A549 (cell line): ENCODE results near the gene HOXB1. TPM values are rescaled to one million over a fixed set of nuclear protein-coding genes. Genes with fewer than 3 reads are reported as not detected.

ENCODE experiments used
- ATAC-seq, 2 experiments: fragments of 200-7000 bp in 1 of 2; fragments of >200 bp in 1 of 2; cut with Nextera tagmentation in 1 of 2; cut with Tn5 transposase in 1 of 2; 3 replicates each; pipeline versions ENCODE4 v1.8.0 to v1.9.1; 2018 to 2020; ENCODE audit warnings: mild to moderate bottlenecking in 1 of 2, moderate library complexity in 1 of 2
- CTCF ChIA-PET: fragments of 300-600 bp; sonication (Branson Sonifier 250); formaldehyde crosslinking; extraction: SDS; loops from one replicate; lab custom pipeline; 2021; ENCODE audit warnings: antibody characterized with exemption, inconsistent platforms; lab: Yijun Ruan, JAX
- POLR2A ChIA-PET: fragments of 350-600 bp; formaldehyde crosslinking; extraction: SDS; loops from one replicate; lab custom pipeline; 2021; ENCODE audit warnings: antibody characterized with exemption, inconsistent platforms; lab: Yijun Ruan, JAX
- DNase-seq, 2 experiments: peaks; one replicate each; pipeline versions ENCODE4 v3.0.0 to v3.0.0-alpha.2; 2011 to 2016; ENCODE audit warnings: low read depth in 1 of 2, low spot score in 1 of 2
- FAIRE-seq: peaks from 2 replicates; lab custom pipeline; 2011; peaks lifted over from hg19 to GRCh38; lab: Jason Lieb, UNC
- H3K27ac ChIP-seq, 2 experiments: fragments of >200 bp; sonication (Bioruptor Twin); formaldehyde crosslinking; 3 replicates each; pipeline ENCODE4 v1.5.1; 2016 to 2017
- H3K4me1 ChIP-seq: fragments of >200 bp; sonication (Bioruptor Twin); formaldehyde crosslinking; 3 replicates; pipeline ENCODE4 v1.6.1; 2016
- H3K4me2 ChIP-seq: fragments of >200 bp; sonication (Bioruptor Twin); formaldehyde crosslinking; 3 replicates; pipeline ENCODE4 v1.6.1; 2016
- H3K4me3 ChIP-seq: fragments of >200 bp; sonication (Bioruptor Twin); formaldehyde crosslinking; 3 replicates; pipeline ENCODE4 v1.5.1; 2016
- H3K9me3 ChIP-seq: fragments of >200 bp; sonication (Bioruptor Twin); formaldehyde crosslinking; 3 replicates; pipeline ENCODE4 v1.6.1; 2016
- CTCF ChIP-seq: fragments of >200 bp; sonication (Bioruptor Twin); formaldehyde crosslinking; IDR thresholded peaks from 3 replicates; pipeline ENCODE4 v1.5.1; 2016
- EP300 ChIP-seq, 2 experiments: fragments of >200 bp; sonication (Bioruptor Twin); formaldehyde crosslinking; IDR thresholded peaks; 2 replicates in 1 of 2; 3 replicates in 1 of 2; pipeline ENCODE4 v1.6.1; 2016 to 2017
- ESRRA ChIP-seq: fragments of 150-350 bp; IDR thresholded peaks from 2 replicates; pipeline ENCODE4 v1.6.1; 2014; ENCODE audit warnings: mild to moderate bottlenecking, low read length, borderline replicate concordance
- FOSL2 ChIP-seq, 2 experiments: fragments of 450-650 bp in 1 of 2; fragments of >200 bp in 1 of 2; sonication (Bioruptor Twin) in 1 of 2; formaldehyde crosslinking; IDR thresholded peaks; 2 replicates each; pipeline versions ENCODE4 v1.5.0 to v1.6.1; 2016 to 2020; ENCODE audit warnings: mild to moderate bottlenecking in 1 of 2, moderate library complexity in 1 of 2
- FOXS1 ChIP-seq: fragments of 250-450 bp; sonication (Bioruptor Pico); IDR thresholded peaks from 2 replicates; pipeline ENCODE4 v1.5.0; 2020; ENCODE audit warnings: mild to moderate bottlenecking, moderate library complexity
- GATA3 ChIP-seq: IDR thresholded peaks from 2 replicates; pipeline ENCODE4 v1.6.1; 2012; ENCODE audit warnings: borderline replicate concordance
- HES2 ChIP-seq: fragments of >200 bp; sonication (Bioruptor Twin); formaldehyde crosslinking; IDR thresholded peaks from 2 replicates; pipeline ENCODE4 v1.6.1; 2016
- HOXA7 ChIP-seq: fragments of 250-450 bp; sonication (Bioruptor Pico); IDR thresholded peaks from 2 replicates; pipeline ENCODE4 v1.5.0; 2020; ENCODE audit warnings: mild to moderate bottlenecking, moderate library complexity
- HOXB5 ChIP-seq: fragments of 250-450 bp; sonication (Bioruptor Pico); IDR thresholded peaks from 2 replicates; pipeline ENCODE4 v1.5.0; 2020; ENCODE audit warnings: mild to moderate bottlenecking, moderate library complexity
- KDM1A ChIP-seq: fragments of 200-600 bp; sonication (generic); IDR thresholded peaks from 2 replicates; pipeline ENCODE4 v1.6.1; 2016; ENCODE audit warnings: low read depth, mild to moderate bottlenecking
- MAFK ChIP-seq: fragments of 450-650 bp; IDR thresholded peaks from 2 replicates; pipeline ENCODE4 v1.6.1; 2014; ENCODE audit not compliant: partially characterized antibody
- MAX ChIP-seq: IDR thresholded peaks from 2 replicates; pipeline ENCODE4 v1.6.1; 2012
- POLR2A ChIP-seq: IDR thresholded peaks from 2 replicates; pipeline ENCODE4 v1.6.1; 2012; ENCODE audit warnings: mild to moderate bottlenecking, low read length
- POLR2AphosphoS2 ChIP-seq: conservative IDR thresholded peaks from 2 replicates; pipeline ENCODE4 v1.6.1; 2012; ENCODE audit warnings: low read length, improper control_type of control experiment, inconsistent platforms
- RAD21 ChIP-seq, 2 experiments: fragments of >200 bp in 1 of 2; sonication (Bioruptor Twin) in 1 of 2; formaldehyde crosslinking in 1 of 2; IDR thresholded peaks in 1 of 2; conservative IDR thresholded peaks in 1 of 2; 2 replicates in 1 of 2; 3 replicates in 1 of 2; pipeline ENCODE4 v1.6.1; 2012 to 2018; ENCODE audit warnings: inconsistent platforms in 1 of 2
- RARB ChIP-seq: fragments of 250-450 bp; sonication (Bioruptor Pico); IDR thresholded peaks from 2 replicates; pipeline ENCODE4 v1.8.0; 2021; ENCODE audit warnings: mild to moderate bottlenecking, moderate library complexity
- RFX5 ChIP-seq: fragments of 450-650 bp; IDR thresholded peaks from 2 replicates; pipeline ENCODE4 v1.7.1; 2014; ENCODE audit warnings: antibody characterized with exemption, mild to moderate bottlenecking, moderate library complexity
- RNF2 ChIP-seq: fragments of 200-600 bp; sonication (generic); IDR thresholded peaks from 2 replicates; pipeline ENCODE4 v1.6.1; 2016; ENCODE audit warnings: low read depth, mild to moderate bottlenecking, antibody characterized with exemption, moderate library complexity, borderline replicate concordance
- SMC3 ChIP-seq: fragments of >200 bp; sonication (Bioruptor Twin); formaldehyde crosslinking; IDR thresholded peaks from 3 replicates; pipeline ENCODE4 v1.6.1; 2018; ENCODE audit warnings: inconsistent platforms
- ZNF302 ChIP-seq: fragments of 250-450 bp; sonication (Bioruptor Pico); IDR thresholded peaks from 2 replicates; pipeline ENCODE4 v1.9.0; 2021; ENCODE audit warnings: inconsistent platforms, mild to moderate bottlenecking, moderate library complexity
- WGBS: methylation state at CpG from one replicate; pipeline ENCODE4 v1.1.6; 2017; ENCODE audit errors: missing lambda C conversion rate; 5-methylcytosine and 5-hydroxymethylcytosine counted together
- polyA plus RNA-seq, 4 experiments: library from polyadenylated mRNA; depleted of rRNA in 3 of 4; stranded (reverse); fragments of >200 nt; fragmentation: RNase III in 1 of 4; extraction: RNeasy Plus Mini Kit Qiagen cat#74134 plus additional on column Dnase treatment in 1 of 4; gene quantifications; 2 replicates in 3 of 4; 3 replicates in 1 of 4; pipeline ENCODE4 v1.2.3, GENCODE V29; 2011 to 2017

The HOXB1 gene
- polyA plus RNA-seq, 2 of the 4 experiments (the other 2 are of a cell fraction) = not detected

- CTCF ChIA-PET = interaction anchor here (0.6 to 2.0 kb wide), 7 partner anchors 16 to 274 kb away, joined by 3 to 5 read pairs (median 3); no protein-coding TSS in a partner anchor
- no peak for FAIRE-seq
- WGBS = 89% methylated on average over 13 of the region's 13 CpGs
Observed at GRCh38 chr17:48489781-48490180, 41.0 kb downstream of the HOXB1 start.

GRCh38 chr17:48488548-48489106, 42.2 kb downstream of the HOXB1 start:
- H3K4me1 ChIP-seq = peaks cover 20% of the 10 kb centered on the region
- CTCF ChIA-PET = interaction anchor here (0.7 to 2.0 kb wide), 3 partner anchors 16 to 205 kb away, joined by 3 to 4 read pairs (median 3); no protein-coding TSS in a partner anchor
- no peak for DNase-seq

More at GRCh38 chr17:48489781-48490180, 41.0 kb downstream of the HOXB1 start:
- Histone ChIP-seq H3K9me3 (no peaks in the 10 kb centered on the region), H3K4me2 (no peak overlapping the region), H3K27ac (no peak overlapping the region), H3K4me3 (no peak overlapping the region), H3K4me1 (peaks cover 16% of the 10 kb centered on the region; the same call in 2 of the 3 replicates)
- POLR2A ChIA-PET = no interaction called here
- DNase-seq (no peak), ATAC-seq (no peak)
- TF ChIP-seq GATA3 (no peak), EP300 (IDR thresholded peaks at IDR 0.05) (no peak), CTCF (no peak), KDM1A (no peak), RNF2 (no peak), HES2 (no peak), RAD21 (conservative IDR thresholded peaks at IDR 0.05 in 1 of 2, IDR thresholded peaks at IDR 0.05 in 1 of 2) (no peak), ZNF302 (no peak), RARB (CRISPR knock-in tag) (no peak), FOSL2 (IDR thresholded peaks at IDR 0.05) (no peak), FOSL2 (CRISPR knock-in tag; IDR thresholded peaks at IDR 0.05) (no peak), SMC3 (no peak), POLR2A (no peak), HOXA7 (no peak), ESRRA (no peak)

GRCh38 chr17:48487221-48487620, 43.6 kb downstream of the HOXB1 start:
- DNase-seq = no peak

More at GRCh38 chr17:48488548-48489106, 42.2 kb downstream of the HOXB1 start:
- FAIRE-seq = no peak
- no peaks in the 10 kb centered on the region for H3K9me3 ChIP-seq
- no peak for TF ChIP-seq MAX
- peak; percentile 69 for TF ChIP-seq MAFK
- TF ChIP-seq, all 56 proteins: peak for 1
- POLR2A ChIA-PET = no interaction called here
- 91% methylated on average over 3 of the region's 3 CpGs for WGBS
- Histone ChIP-seq H3K27ac (no peak overlapping the region), H3K4me3 (no peak overlapping the region), H3K4me2 (no peak overlapping the region)
- no peak for ATAC-seq

More at GRCh38 chr17:48487221-48487620, 43.6 kb downstream of the HOXB1 start:
- no peak for FAIRE-seq
- Histone ChIP-seq H3K9me3 (no peaks in the 10 kb centered on the region), H3K27ac (no peak overlapping the region), H3K4me3 (no peak overlapping the region), H3K4me2 (no peak overlapping the region), H3K4me1 (peaks cover 20% of the 10 kb centered on the region)
- WGBS = 71% methylated on average over 2 of the region's 2 CpGs
- no peak for TF ChIP-seq MAFK
- no peak for TF ChIP-seq FOXS1
- no peak for TF ChIP-seq RFX5
- TF ChIP-seq HOXB5 = no peak
- TF ChIP-seq POLR2AphosphoS2 = no peak
- no peak for ATAC-seq
- POLR2A ChIA-PET = no interaction called here
- CTCF ChIA-PET = interaction anchor here (0.6 to 2.1 kb wide), 12 partner anchors 10 to 509 kb away, joined by 3 to 8 read pairs (median 4); partner anchors contain the start of genes HOXB3 and HOXB5
